ENCODE results near the gene PPP1R1C.

PPP1R1C gene

DNA sequence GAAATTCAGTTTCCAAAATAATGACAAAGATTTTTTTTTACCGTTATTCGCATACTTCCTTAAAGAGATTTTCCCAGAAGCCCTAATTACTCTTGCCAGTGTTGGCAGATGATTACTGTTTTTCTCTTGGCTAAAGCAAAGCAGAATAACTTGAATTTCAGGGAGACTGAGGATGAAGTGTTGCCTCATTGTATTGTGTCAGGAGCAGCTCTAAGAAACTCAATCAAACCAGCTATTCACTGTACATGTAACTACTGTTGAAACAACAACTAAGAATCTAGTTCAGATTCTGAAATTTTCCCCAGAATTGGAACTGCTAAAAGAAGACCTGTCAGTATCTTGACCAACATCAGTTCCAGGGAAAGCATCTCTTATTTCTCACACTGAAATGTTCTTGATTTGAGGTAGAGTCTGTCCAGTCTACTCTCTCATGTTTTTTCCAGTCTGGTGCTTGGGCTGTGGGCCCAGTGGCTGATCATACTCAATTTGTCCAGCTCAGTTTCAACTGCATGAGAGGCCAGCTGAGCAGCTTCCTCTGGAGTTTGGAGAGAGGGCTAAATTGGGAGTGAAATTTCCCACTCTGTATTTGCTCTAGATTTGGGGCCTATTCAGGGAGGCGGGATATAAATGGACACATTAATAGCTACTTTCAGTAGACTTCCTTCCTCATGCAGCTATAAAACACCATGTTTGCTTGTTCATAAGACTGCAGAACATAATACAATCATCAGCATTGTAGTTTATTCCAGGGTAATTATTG lies 78.5 kb downstream of the PPP1R1C start:
- no peak for DNase-seq

DNA sequence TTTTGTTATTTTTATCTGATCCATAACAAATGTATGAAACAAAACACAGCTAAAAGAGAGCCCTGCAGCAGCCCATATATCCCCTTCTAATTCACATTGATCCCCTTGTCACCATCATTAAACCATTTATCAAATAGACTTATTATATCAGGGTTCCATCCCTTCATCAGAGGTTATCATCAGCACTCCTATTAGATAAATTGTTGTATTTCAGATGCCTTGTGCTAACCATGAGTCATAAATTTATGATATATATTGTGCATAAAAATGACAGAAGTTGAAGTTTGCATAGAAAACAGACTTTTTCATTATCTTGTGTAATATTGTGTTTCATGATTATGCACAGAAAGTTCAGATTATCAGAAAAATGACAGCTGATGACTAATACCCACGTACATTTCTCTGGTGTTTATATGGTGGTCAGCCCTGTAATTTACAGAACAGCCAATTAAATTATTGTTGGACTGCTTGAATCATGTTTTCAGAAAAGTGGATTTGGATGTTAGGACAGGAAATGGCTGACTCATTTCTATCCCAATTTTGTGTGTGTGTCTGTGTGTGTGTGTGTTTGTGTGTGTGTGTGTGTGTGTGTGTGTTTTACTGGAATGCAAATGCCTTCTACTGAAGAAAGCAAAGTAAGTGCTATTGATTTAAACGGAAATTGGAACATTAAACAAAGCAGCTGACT lies 80.9 kb downstream of the PPP1R1C start:
- no peak for DNase-seq

DNA sequence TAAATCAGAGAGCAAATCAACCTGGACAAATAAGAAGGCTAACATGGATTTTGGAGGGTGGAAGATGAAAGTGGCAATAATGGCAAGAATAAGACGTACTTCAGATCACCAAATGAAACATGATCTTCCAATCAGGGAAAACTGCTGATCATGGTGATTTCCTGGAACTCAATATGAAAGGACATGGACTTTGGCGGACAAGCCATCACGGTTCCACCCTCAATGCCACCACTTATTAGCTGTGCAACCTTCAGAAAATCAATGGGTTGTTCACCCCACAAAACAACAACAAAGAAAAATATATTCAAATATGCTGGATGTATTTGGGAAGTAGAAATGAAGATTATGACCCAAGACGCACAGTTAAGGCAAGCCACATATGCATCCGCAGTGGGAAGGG lies 81.7 kb downstream of the PPP1R1C start:
- no peak for DNase-seq

DNA sequence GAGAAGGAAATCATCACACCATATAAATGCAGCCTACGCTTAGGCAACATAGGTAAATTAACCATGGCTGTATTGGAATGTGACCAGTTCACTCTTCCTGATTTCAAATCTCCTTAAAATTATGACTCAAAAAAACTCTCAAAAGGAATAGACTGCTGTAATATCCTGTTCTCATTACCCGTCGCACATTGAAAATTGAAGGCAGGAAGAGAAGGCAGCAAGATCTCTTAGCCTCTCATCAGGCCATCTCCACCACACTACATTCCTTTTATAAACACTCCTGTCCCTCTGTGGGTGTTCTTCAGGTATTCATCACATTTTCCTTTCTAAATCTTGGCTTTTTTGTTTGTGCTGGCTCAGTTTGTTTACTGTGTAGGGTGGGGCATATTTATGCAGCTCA lies 83.2 kb downstream of the PPP1R1C start:
- DNase-seq = no peak

DNA sequence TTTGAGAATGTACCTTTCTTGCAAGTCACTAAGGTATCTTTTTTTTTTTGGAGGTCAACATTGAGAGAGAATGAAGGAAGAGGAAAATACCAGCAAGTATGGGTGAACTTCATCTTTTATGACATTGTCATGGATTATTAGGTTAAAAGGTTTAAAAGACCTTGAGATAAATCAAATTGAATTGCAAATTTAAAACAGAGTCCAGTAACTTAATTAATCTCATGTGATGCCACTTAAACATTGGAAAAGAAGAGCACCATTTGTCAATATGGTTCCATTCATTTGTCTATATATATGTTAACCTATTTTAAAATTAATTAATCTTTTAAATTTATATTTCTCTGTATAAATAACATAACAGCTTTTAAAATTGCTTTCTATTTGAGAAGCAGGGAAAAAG lies 83.8 kb downstream of the PPP1R1C start:
- DNase-seq = no peak

DNA sequence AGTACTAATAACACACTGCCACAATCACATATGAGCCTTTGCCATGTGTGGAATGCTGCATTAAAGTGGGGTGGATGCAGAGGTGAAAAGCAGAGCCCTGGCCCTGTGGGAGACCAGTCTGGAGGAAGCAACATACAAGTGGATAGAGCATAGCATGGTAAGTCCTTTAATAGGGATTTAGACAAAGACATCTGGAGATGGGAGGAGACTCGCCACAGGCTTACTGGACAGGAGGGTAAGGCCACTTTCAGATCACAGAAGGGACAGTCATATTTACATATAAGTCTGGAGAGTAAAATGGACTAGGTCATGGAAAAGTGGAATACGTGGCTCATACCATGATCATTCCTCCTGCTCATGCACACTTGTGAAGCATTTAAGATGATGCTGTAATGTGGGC lies 84.3 kb downstream of the PPP1R1C start:
- DNase-seq = no peak

DNA sequence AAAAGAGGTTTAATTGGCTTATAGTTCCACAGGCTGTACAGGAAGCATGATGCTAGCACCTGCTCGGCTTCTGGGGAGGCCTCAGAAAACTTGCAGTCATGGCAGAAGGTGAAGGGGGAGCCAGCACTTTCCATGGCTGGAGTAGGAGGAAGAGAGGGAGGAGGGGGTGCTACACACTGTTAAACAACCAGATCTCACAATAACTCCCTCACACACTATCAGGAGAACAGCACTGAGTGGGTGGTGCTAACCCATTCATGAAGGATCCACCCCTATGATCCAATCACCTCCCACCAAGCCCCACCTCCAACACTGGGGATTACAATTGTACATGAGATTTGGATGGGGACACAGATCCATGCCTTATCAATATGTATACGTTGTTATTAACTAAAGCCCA lies 85.1 kb downstream of the PPP1R1C start:
- no peak for DNase-seq

DNA sequence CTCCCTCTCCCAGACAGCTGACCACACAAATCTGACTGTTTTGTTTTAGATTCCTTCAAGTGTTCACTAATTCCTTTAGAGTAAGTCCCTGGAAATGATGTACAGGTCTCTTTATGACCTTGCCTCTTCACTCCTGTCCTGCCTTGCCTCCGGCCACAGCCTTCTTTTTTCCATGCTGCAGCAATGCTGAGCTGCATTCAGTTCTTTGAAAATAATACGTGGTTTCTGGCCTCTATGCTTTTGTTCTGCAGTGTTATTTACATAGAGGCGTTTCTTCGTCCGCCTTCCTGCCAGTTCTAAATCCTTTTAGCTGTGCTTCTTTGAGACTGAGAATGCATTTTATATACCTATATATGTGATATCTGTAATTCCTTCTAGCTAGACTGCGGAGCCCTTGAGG lies 87.2 kb downstream of the PPP1R1C start:
- no peak for DNase-seq

DNA sequence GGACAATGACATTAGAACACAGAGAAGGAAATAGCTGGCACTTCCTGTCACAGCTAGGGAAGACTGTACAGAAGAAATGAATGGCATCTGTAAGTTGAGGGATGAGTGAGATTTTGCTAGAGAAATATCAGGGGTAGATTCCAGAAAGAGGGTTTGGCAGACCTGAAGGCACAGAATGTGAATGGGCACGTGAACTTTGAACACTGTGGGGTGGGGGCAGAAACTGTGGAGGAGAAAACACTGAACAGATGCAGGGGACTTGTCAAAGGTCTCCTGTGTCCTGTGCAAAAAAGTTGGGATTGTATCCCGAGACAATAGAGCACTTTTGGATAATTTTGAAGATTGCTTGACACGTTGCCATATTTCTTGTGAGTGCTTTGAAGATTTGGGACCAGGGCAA lies 88.0 kb downstream of the PPP1R1C start:
- no peak for DNase-seq

DNA sequence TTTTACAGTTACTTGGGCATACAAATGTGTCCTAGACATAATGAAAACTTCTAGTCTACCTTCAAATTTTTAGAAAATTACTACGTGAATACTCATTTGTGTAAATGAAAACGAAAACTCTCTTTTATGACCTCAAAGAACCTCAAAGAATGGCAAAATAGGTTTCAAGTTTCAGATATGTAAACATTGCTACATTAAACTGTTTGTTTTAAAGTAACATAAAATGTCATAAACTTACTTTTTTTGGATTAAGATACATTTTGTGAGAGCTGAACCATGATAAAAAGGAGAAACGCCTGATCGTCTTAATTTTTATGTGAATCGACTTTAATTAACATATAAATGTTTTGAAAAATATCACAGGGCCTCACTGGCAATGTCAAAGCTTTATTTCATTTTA lies 91.4 kb downstream of the PPP1R1C start:
- no peak for DNase-seq

DNA sequence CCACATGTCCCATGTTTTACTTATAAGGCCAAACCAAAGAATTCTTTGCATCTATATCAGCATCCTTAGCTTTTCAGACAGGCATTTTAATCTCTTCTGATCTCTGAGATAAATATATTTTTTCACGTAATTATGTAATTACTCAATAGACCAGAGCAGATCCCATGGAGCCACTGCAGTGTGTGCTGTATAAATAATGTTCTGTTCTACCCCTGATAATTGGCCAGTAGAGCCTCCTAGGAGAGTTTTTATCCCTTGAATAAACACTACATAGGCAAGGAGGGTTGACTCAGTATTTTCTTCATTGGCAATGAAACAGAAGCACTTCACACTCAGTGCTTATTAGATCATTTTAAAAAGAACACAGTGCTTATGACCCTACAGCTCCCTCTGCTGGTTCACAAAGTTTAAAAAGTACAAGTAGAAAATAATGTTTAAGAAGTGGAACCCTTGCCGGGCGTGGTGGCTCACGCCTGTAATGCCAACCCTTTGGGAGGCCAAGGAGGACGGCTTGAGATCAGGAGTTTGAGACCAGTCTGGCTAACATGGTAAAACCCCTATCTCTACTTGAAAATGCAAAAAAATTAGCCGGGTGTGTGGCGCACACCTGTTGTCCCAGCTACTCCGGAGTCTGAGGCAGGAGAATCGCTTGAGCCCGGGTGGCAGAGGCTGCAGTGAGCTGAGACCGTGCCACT lies 91.9 kb downstream of the PPP1R1C start:
- no peak for DNase-seq

DNA sequence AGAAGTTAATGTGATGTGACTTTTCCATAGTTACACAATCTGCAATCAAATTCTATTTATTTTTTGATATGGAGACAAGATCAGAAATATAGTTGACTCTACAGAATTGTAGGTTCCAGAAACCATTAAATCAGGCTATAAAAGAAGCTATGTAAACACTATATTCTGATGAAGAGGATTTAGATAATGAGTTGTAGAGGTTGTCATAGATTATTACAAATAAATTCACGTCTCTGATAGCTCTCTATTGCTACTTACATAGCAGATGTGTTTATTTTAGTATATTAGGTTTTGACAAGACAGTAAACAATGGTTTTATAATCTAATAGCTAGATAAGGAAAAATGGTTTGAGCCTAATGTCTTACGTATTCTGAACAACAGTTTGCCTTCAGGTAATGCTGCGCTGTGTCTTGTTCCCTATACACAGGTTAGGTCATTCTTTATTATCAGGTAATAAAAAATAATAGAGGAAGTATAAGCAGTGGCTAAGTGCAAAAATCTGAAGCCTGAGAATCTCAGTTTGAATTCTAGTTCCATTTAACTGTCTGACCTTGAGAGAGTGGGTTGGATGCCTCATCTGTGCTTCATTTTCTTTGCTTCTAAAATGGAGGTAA lies 93.4 kb downstream of the PPP1R1C start:
- no peak for DNase-seq

DNA sequence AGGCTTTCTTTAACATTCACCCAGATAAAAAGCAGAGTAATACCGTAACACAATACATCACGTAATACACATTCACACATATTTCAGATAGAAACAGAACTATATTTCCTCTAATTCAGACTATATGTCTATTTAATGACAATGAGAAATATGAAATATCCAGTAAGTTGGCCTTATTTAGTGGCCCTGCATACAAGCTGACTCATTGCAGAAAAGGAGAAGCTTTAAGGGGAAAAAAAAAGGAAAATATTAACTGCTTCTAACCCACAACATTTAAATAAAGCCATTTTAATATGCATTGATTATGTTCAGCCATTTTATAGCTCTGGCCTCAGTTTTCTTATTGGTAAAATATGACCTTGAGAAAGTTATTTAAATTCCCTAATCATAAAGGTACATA lies 94.8 kb downstream of the PPP1R1C start:
- DNase-seq = no peak

DNA sequence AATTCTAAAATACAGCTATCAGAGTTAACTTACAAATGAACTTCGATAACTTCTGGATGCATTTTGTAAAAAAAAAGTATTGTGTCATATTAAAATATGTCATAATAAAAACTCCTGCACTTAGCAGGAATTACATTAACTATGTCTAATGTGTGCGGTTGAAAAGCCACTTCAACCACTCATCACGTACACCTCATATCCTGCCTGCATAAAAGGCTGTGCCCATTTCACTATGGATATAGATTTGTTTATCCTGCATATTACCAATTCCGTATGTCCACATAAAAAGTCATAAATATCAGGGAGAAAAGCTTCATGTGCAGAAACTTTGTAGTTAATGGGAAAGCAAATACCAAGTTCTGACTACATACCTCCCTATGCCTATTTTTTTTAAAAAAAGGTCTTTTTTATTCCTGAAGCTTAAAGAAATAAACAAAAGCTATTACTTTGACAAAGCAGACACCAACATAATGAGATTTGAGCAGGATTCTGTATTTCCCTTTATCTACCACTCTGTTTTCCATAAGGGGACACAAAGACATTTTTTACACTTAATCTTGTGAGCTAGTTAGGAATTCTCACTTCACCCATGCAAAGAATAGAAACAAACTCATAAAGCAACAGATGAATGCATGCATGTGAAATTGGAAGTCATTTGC lies 96.1 kb downstream of the PPP1R1C start:
- DNase-seq = no peak

DNA sequence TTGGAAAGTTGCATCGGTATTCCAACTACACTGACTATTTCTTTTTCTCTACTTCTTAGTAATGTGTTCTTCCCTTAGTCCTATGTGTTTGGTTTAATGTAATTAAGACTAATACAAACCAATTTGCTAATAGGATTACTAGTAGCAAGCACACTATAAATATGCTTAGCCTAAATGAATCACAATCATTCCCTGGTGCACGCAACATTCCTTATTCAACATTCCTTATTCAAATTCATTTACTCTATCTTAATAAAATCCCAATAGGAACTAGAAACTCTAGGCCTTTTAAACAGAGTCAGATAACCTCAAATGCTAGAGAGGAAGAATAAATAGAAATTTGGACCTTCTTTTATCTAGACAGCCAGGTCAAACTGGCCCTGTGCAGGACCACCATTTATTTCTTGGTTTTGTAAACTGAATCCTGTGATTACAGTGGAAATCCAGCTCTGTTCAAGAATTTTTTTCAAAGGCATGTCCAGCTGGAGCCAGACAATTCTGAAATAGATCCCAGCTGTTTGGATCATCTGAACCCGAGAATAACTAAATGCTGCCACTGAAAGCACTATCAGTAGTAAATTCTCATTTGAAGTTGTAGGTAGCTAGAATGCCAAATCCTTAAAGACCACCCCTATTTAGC lies 103.1 kb downstream of the PPP1R1C start:
- DNase-seq = no peak

DNA sequence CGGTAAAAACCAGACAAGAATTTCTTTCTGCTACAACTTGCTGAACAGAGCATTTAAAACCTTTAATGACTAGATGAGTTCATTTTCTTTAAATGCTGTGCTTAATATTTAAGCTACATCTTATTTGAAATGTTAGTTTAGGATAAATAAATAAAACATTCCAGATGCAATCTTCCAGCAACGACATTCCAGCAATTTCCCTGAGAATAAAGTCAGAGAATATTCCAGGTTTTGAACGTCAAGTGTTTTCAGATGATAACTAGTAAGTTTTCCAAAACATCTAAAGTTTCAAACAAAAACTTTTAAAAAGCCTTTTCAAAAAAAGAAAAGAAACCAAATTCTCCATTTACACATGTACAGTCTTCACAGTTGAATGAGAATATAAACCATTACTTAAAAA lies 104.8 kb downstream of the PPP1R1C start:
- no peak for DNase-seq

DNA sequence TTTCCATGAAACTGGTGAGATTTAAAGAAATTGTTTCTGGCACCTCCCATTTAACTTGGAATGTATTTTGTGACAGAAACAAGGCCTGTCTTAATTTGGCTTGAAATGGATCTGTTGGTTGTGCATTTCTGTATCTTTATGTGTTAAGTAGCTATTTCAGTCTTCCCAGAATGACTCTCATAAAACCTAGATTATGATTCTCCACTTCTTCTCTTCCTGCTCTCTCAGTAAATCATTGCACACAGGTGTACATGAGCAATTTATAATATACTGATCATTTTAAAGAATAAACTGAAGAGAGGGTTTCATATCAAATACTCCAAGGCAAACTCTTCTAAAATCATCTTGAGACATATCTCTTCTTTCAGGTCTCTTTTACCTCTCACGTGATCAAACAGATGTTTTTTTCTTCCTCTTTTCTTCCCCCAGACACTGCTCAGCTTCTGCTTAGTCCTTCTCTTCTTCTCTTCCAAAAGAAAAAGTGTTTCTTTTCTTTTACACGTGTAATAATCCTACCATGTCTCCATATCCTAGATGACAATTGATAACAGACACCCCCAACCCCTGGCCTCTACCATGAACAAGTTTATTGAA lies 112.0 kb downstream of the PPP1R1C start:
- no peak for DNase-seq

DNA sequence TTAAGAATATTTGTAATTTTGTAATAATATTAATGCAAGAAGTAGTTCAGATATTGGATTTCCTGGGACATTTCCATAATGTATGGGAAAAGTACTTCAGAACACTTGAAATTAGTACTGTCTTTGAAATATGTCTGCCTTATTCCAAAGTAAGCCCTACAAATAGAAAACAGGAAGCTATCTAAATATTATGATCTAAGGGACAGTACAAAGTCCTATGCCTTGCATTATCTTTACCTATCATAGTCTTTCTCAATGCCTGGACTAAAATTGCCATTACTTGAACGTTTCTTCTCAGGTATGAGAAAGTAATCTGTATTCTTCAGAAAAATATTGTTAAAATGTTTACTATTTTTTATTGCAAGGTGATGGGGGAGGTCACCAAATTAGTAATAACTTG lies 113.0 kb downstream of the PPP1R1C start:
- no peak for DNase-seq

DNA sequence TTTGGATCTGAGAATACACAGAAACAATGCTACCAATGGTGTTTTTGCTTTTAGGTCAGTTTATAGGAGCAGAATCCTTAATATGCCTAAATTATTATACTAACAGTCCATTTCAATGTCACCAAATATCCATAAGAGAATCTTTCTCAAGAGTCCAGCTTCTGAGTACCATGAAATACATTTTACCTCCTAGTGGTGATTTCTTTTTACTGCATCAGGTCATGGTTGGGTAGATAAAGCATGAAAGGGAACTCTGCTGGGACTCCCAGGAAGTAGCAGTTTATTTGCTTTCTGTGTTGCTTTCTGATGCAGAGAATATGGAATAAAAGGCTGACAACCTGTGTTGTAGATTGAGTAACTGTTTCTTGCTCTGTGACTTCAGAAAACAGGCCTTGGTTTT lies 115.6 kb downstream of the PPP1R1C start:
- no peak for DNase-seq

DNA sequence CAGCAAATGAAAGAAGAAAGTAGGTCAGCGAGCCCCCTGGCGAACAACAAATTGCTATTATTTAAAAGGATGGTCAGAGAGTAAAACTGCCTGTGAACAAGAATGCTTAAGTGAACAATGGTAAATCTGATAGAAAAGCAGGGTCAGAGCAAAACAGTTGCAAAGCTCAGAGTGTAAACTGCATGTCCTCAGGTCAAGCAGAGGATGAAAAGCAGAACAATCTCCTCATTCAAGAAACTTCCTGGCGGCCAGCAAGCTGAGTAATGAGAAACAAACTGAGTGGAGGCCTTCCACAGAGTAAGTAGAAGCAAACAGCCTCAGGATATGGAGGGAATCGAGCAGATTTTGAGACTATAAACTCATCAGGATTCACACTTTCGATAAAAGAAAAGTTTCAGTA lies 117.9 kb downstream of the PPP1R1C start:
- no peak for DNase-seq

DNA sequence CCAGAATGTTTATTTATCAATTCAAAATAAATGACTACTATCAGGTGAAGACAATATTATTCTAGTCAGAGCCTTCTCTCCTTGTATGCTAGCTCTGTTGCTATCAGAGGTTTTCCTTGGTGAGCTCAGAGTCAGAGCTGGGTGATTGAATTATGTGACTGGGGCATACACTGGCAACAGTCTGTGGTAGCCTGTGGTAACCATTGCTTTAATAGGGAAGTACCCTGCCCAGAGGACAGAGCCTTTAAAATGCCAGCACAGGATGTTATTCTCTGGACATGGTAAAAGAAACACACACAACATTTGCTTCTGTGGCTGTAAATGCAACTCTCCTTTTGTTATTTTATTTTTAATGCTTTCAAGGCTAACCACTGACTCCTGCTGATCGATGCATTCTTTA lies 124.7 kb downstream of the PPP1R1C start:
- no peak for DNase-seq

DNA sequence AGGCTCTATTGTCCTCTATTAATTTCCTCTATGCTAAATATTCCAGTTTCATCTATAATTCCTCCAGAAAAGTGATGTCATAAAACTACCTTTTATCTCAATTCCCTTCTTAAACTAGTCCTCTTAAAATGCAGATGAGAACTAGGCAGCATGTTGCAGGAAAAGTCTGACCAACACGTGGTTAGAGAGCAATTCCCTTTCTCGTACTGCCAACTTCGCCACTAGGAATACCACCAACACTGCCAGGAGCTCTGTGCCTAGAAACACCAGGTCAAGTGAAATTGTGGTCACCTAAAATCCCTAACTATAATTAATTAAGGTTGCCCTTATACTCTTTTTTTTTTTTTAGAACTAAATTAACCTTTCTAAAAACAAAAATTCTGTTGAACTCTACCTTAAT lies 127.7 kb downstream of the PPP1R1C start:
- DNase-seq = no peak
